Measurements from ENCODE around the gene PDSS2. TPM values are rescaled to one million over a fixed set of nuclear protein-coding genes. Genes with fewer than 3 reads are reported as not detected.

Gene PDSS2
- total RNA-seq, 2 experiments from 2014 or later = 10.9 to 13.9 TPM

DNA sequence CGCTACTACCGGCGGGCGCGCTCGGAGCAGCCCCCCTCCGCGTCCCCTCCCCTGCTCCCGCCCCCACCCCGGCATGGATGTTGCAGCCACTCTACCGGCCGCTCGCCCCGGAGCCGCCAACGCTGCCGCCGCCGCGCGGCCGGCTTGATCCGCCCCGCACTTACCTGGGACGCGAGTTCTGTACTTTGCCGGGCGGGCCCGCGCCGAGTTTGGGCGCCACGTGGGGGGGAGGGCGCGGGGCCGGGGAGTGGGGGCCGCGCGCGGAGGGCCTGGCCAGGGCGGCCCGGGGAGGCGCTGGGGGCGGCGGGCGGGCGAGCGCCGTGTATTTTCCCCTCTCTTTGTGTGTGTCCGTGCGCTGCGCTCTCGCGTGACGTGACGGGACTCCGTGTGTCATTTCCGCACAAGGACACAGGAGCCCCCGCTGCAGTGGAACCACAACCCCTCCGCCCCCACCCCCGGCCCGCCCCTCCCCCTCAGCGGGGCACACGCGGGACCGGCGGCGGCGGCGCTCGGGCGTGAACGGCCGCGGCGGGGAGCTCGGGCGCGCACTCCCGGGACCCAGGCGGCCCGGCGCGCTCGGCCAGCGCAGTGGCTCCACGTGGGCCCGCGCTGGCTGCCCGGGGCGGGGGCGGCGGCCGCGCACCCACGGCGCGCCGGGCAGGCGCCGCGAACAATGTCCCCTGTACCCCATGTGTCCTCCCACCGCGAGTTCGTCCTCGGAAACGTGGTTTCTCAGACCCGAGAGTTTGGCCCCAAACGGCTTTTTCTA is 344.3 kb downstream of the PDSS2 start, which contains the start of gene BEND3:
BEND3 (minus strand) TSS at position 590 of the 769 bp plus-strand sequence. CDS start 16,230 bp downstream, outside the sequence.
- H3K27ac Mint-ChIP-seq = peak within 1 kb of the TSS; percentile 50
- H3K9me3 Mint-ChIP-seq = no peaks in the 10 kb centered on the region
- H3K4me3 Mint-ChIP-seq = peak within 1 kb of the TSS; percentile 72
- DNase-seq = peak; percentile 46
- peaks cover 2% of the 10 kb centered on the region for H3K36me3 Mint-ChIP-seq (ENCODE audit: low read depth)
- POLR2A ChIA-PET = interaction anchor here (0.9 kb wide), 1 partner anchor 53 kb away, joined by 3 read pairs; no protein-coding TSS in a partner anchor
- CTCF ChIA-PET = interaction anchor here (0.6 to 1.3 kb wide), 2 partner anchors 52 to 1252 kb away, joined by 3 to 4 read pairs; no protein-coding TSS in a partner anchor
- peaks cover 18% of the 10 kb centered on the region for H3K27me3 Mint-ChIP-seq
- peaks cover 21% of the 10 kb centered on the region for H3K4me1 Mint-ChIP-seq

DNA sequence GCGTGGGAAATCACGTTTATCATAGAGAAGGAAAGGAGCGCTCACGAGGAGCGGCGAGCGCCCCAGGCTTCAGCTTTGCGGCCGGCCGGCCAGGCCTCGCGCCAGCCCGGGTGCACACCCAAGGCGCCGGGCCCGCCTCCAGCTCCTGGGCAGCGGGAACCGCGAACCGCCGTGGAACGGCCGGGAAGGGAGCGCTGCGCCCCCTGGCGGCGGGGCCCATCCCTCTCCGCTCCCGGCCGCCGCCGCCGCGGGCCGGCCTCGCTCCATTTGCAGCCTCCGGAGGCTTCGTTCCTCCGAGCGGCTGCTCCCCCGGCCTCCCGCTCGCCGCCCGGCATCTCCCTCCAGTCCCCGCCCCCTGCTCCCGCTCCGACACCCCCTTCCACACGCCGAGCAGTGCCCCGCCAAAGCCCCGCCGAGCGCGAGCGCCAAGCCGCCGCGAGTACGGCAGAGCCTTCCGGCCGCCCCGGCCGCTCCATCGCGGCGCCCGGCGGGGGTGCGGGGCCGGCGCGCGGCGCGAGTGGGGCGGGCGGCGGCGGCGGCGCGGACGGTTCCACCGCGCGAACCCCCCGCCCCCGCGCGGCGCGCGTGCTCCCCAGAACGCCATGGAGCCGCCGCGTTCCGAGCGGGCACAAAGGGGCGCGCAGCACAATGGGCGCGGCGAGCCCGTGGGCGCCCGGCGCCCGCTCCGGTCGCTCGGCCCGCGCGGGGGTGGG is 345.0 kb downstream of the PDSS2 start:
- H3K9me3 Mint-ChIP-seq = no peaks in the 10 kb centered on the region
- peak overlapping the region; percentile 72 for H3K4me3 Mint-ChIP-seq
- DNase-seq = peak; percentile 63
- peaks cover 18% of the 10 kb centered on the region for H3K27me3 Mint-ChIP-seq
- peaks cover 2% of the 10 kb centered on the region for H3K36me3 Mint-ChIP-seq (ENCODE audit: low read depth)
- H3K27ac Mint-ChIP-seq = peak overlapping the region; percentile 36
- ChIA-PET POLR2A (no interaction called here), CTCF (interaction anchor here (0.5 to 1.8 kb wide), 21 partner anchors 8 to 1074 kb away, joined by 3 to 8 read pairs (median 3); partner anchors contain the start of gene MTRES1)
- peaks cover 22% of the 10 kb centered on the region for H3K4me1 Mint-ChIP-seq

DNA sequence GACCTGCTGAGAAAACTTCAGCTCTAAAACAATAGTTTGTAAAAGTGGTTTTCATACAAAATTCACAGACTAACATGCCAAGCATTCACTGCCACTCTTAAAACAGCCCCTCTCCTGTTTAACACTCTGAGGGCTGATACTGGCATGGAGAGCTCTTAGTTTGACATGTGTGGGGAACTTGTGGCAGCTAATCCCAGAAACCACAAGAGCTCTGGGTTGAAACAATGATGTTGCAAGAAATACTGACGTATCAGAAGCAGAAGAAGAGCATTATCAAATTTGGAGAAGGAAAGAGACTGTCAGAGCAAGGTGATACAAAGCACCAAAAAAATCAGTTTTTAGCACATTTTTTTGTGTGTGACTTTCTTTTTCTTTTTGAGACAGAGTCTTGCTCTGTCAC is 349.2 kb downstream of the PDSS2 start:
- no peak overlapping the region for H3K27ac Mint-ChIP-seq
- no peaks in the 10 kb centered on the region for H3K9me3 Mint-ChIP-seq
- peaks cover 2% of the 10 kb centered on the region for H3K36me3 Mint-ChIP-seq (ENCODE audit: low read depth)
- ChIA-PET CTCF (no interaction called here), POLR2A (no interaction called here)
- H3K4me3 Mint-ChIP-seq = no peak overlapping the region
- H3K27me3 Mint-ChIP-seq = no peaks in the 10 kb centered on the region
- DNase-seq = no peak
- H3K4me1 Mint-ChIP-seq = peaks cover 10% of the 10 kb centered on the region

DNA sequence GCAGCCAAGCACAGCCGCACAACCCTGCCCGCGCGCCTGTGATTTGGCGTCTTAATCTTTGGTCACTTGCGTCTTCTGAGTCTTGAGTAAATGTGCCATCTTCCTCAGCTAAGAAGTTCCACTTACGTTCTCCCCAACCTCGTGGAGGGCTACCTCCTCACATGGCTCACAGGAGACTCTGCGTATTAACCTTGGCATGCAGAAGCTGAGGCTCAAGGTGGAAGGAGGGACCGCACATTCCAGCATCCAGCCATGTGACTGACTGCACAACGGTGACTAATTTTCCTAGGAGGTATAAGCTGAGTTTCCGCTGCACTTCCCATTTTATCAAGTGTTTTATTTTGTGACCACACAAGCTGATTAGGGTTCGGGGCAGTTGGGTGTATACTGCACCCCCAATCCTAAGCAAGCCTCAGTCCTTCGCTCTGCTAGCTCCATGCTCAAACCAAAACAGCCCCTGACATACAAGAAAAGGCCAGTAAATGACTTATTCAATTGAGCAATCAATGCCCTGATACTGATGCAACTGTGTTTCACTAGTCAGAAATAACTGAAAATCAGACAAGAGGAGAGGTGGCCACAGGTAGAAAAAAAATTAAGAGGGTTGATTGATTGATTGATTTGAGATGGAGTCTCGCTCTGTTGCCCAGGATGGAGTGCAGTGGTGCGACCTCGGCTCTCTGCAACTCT is 351.0 kb downstream of the PDSS2 start:
- H3K4me3 Mint-ChIP-seq = no peak overlapping the region

DNA sequence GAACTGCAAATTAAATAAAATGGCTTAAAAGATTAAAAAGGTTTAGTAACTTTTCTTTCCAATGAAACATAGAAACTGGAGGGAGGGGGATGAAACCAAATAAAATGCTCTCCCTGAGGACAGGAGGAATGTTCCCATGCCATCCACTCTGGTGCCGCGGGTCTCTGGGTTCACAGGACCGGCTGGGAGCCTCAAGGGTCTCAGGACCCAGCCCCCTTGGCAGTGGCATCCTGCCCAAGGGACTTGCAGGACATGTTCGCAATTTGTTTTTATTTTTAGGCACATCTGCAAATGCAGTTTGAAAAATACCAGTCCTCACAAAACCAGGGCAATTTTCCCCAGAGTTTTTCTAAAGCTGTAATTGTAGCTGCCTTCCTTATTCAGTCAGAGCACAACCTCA is 351.6 kb downstream of the PDSS2 start:
- CTCF ChIA-PET = interaction anchor here (0.6 kb wide), 1 partner anchor 1016 kb away, joined by 3 read pairs; no protein-coding TSS in a partner anchor
- POLR2A ChIA-PET = no interaction called here
- Mint-ChIP-seq H3K4me3 (no peak overlapping the region), H3K36me3 (ENCODE audit: low read depth) (no peaks in the 10 kb centered on the region), H3K27me3 (no peaks in the 10 kb centered on the region), H3K9me3 (no peaks in the 10 kb centered on the region), H3K27ac (no peak overlapping the region), H3K4me1 (peaks cover 3% of the 10 kb centered on the region)
- DNase-seq = no peak

More for the DNA sequence above, 351.0 kb downstream of the PDSS2 start:
- ChIA-PET CTCF (interaction anchor here (0.6 kb wide), 1 partner anchor 1017 kb away, joined by 3 read pairs; no protein-coding TSS in a partner anchor), POLR2A (no interaction called here)
- H3K9me3 Mint-ChIP-seq = no peaks in the 10 kb centered on the region
- H3K27ac Mint-ChIP-seq = no peak overlapping the region
- DNase-seq = no peak
- H3K4me1 Mint-ChIP-seq = peaks cover 4% of the 10 kb centered on the region
- H3K36me3 Mint-ChIP-seq (ENCODE audit: low read depth) = no peaks in the 10 kb centered on the region
- H3K27me3 Mint-ChIP-seq = no peaks in the 10 kb centered on the region

DNA sequence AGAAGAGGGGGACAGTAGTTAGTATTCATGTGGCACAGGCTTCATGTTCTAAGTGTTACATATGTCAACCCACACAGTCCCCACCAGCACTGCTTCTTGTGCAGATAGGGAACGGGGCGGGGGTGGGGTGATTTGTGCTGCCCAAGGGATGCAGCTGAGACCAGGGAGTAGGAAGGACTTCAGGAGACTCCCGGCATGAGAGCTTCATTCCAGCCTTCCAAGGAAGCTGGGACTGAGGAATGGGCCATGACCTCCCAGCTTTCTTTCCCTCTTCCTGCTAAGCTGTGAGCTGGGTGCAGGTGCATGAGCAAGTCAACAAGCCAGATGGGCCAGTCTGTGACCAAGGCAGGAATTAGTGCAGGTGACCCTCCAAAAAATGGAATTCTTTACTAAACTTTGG is 353.2 kb downstream of the PDSS2 start:
- POLR2A ChIA-PET = interaction anchor here (0.7 kb wide), 1 partner anchor 23 kb away, joined by 4 read pairs; no protein-coding TSS in a partner anchor
- H3K27ac Mint-ChIP-seq = no peak overlapping the region
- H3K4me1 Mint-ChIP-seq = peaks cover 3% of the 10 kb centered on the region
- H3K9me3 Mint-ChIP-seq = no peaks in the 10 kb centered on the region
- CTCF ChIA-PET = interaction anchor here (0.6 to 1.3 kb wide), 3 partner anchors 8 to 146 kb away, joined by 3 to 4 read pairs (median 3); no protein-coding TSS in a partner anchor
- no peak overlapping the region for H3K4me3 Mint-ChIP-seq
- no peaks in the 10 kb centered on the region for H3K36me3 Mint-ChIP-seq (ENCODE audit: low read depth)
- DNase-seq = no peak
- no peaks in the 10 kb centered on the region for H3K27me3 Mint-ChIP-seq

DNA sequence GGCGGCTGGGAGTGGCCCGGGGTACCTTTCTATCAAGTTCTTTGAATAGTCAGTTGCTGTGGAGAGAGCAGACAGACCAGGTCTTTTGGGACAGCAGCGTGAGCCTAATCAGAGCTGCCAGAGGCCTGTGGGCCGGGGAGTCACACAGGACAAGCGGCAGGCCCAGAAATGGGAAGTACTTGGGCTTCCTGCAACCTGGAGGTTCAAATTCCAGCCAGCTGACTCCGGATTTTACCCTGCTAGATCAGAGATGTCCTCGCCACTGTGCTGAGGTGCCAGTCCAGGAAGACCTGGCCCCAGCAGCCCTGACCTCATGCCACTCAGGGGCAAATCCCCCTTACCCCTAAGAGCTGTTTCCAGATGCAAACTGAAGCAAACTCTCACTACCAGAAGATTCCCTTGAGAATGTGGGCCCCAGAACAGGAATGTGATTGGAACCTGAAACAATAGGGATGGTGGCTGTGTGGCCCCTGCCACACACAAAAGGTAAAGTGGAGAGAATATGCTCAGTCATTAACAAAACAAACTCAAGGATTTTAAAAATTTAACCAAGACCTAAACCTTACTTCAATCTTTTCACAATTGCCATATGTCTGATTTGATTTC is 353.8 kb downstream of the PDSS2 start:
- Mint-ChIP-seq H3K27ac (no peak overlapping the region), H3K27me3 (no peaks in the 10 kb centered on the region), H3K4me3 (no peak overlapping the region), H3K9me3 (no peaks in the 10 kb centered on the region), H3K4me1 (peaks cover 3% of the 10 kb centered on the region), H3K36me3 (ENCODE audit: low read depth) (no peaks in the 10 kb centered on the region)
- DNase-seq = no peak
- POLR2A ChIA-PET = no interaction called here
- CTCF ChIA-PET = interaction anchor here (0.7 to 1.3 kb wide), 2 partner anchors 8 to 146 kb away, joined by 3 read pairs; no protein-coding TSS in a partner anchor

DNA sequence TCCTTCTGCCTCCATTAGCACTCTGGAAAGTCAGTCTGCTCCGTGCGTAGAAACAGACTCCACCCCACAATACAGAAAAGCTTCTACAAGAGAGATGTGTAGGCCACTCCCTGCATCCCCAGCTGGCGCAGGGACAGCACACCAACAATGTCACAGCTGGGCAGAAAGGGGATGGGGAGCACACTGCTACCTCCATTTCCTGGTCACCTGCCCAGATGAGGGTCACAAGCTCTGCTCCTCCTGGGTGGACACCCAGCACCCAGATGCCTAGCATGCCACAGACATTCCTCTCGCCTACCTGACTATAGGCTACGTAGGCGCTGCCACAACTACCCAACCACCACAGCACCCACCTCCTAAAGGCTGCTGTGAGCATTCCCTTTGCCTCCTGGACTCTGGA is 356.3 kb downstream of the PDSS2 start:
- Mint-ChIP-seq H3K27ac (no peak overlapping the region), H3K9me3 (no peaks in the 10 kb centered on the region), H3K4me1 (no peaks in the 10 kb centered on the region), H3K36me3 (ENCODE audit: low read depth) (no peaks in the 10 kb centered on the region), H3K27me3 (no peaks in the 10 kb centered on the region), H3K4me3 (no peak overlapping the region)
- DNase-seq = no peak
- CTCF ChIA-PET = interaction anchor here (0.6 to 1.8 kb wide), 5 partner anchors 10 to 588 kb away, joined by 3 to 4 read pairs (median 3); partner anchors contain the start of gene MTRES1
- POLR2A ChIA-PET = no interaction called here

Other genes starting within 250 kb of the PDSS2 start
- under 1 TPM; 0.27 to 0.31 TPM for gene SOBP, start 30.6 kb upstream of the PDSS2 start, total RNA-seq